ENCODE data around the gene KRTAP5-5. TPM values are rescaled to one million over a fixed set of nuclear protein-coding genes. Genes with fewer than 3 reads are reported as not detected.
A peak's percentile ranks its signal among the peaks of the same experiment; 100 is the strongest.

KRTAP5-5 gene
- total and polyA plus RNA-seq, 4 donors = not detected

- TF ChIP-seq RAD21 (IDR thresholded peaks at IDR 0.05) (peak in 1 of 2 donors; percentile 16), EGR1 (IDR thresholded peaks at IDR 0.05; ENCODE audit: low read depth in 2 of 2) (no peak)
- TF ChIP-seq, protein P1, sequence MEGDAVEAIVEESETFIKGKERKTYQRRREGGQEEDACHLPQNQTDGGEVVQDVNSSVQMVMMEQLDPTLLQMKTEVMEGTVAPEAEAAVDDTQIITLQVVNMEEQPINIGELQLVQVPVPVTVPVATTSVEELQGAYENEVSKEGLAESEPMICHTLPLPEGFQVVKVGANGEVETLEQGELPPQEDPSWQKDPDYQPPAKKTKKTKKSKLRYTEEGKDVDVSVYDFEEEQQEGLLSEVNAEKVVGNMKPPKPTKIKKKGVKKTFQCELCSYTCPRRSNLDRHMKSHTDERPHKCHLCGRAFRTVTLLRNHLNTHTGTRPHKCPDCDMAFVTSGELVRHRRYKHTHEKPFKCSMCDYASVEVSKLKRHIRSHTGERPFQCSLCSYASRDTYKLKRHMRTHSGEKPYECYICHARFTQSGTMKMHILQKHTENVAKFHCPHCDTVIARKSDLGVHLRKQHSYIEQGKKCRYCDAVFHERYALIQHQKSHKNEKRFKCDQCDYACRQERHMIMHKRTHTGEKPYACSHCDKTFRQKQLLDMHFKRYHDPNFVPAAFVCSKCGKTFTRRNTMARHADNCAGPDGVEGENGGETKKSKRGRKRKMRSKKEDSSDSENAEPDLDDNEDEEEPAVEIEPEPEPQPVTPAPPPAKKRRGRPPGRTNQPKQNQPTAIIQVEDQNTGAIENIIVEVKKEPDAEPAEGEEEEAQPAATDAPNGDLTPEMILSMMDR (IDR thresholded peaks at IDR 0.05; ENCODE audit: low read depth, low read length, missing input control) = no peak
These were observed 35.7 kb downstream of the KRTAP5-5 start (continued) for GRCh38 chr11:1665313-1665712.

DNA sequence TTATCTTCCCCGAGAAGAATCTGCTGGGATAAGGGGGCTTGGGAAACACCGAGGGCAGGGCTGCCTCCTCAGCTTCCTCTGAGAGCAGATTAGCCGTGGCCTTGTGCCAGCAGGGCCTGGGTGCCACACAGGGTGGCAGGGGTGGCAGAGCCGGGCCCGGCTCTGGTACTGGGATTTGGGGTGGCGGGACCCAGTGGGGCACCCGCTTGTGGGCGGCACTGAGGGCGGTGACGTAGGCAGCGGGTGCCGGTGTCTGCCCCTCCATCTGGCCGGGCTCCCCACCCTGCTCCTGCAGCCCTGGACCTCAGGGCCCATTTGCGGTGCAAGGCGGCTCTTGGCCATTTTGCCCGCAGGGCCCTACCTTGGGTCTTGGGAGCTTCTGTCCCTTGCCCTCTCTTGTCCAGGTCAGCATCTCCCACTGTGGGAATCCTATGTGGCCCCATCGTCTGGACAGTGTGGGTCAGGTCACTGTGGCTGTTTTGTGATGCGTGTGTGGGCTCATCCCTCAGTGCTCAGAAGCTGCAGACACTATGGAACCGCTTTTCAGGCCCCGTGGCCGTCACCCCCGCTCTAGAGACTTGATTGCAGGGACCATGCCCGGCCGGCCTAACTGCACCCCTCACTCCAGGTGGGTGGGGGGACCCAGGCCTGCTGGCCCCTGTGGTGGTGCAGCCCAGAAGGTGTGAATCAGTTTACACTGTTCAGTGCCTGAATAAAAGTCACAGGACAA, 37.7 kb downstream of the KRTAP5-5 start:
- peaks cover 6 to 31% (median 22%) of the 10 kb centered on the region in 4 donors for H3K4me1 ChIP-seq (ENCODE audit: control insufficient read depth in 4 of 4, insufficient read depth in 4 of 4, low read length in 3 of 4)
- peak overlapping the region; percentile 17 to 57 (median 22) for H3K4me3 ChIP-seq (ENCODE audit: low read depth in 1 of 3, low read length in 3 of 3)
- no peaks in the 10 kb centered on the region for H3K27me3 ChIP-seq (ENCODE audit: control insufficient read depth in 4 of 4, insufficient read depth in 4 of 4, low read length in 3 of 4)
- TF ChIP-seq, protein P2, sequence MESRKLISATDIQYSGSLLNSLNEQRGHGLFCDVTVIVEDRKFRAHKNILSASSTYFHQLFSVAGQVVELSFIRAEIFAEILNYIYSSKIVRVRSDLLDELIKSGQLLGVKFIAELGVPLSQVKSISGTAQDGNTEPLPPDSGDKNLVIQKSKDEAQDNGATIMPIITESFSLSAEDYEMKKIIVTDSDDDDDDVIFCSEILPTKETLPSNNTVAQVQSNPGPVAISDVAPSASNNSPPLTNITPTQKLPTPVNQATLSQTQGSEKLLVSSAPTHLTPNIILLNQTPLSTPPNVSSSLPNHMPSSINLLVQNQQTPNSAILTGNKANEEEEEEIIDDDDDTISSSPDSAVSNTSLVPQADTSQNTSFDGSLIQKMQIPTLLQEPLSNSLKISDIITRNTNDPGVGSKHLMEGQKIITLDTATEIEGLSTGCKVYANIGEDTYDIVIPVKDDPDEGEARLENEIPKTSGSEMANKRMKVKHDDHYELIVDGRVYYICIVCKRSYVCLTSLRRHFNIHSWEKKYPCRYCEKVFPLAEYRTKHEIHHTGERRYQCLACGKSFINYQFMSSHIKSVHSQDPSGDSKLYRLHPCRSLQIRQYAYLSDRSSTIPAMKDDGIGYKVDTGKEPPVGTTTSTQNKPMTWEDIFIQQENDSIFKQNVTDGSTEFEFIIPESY (IDR thresholded peaks at IDR 0.05) = no peak
- TF ChIP-seq NR2F2 (IDR thresholded peaks at IDR 0.05) = no peak
- no peaks in the 10 kb centered on the region for H3K36me3 ChIP-seq (ENCODE audit: control insufficient read depth in 4 of 4, insufficient read depth in 3 of 4, low read depth in 1 of 4, low read length in 3 of 4)
- peak overlapping the region; percentile 81 to 96 for H3K27ac ChIP-seq (ENCODE audit: low read depth in 1 of 2, low read length in 2 of 2)
- no peaks in the 10 kb centered on the region for H3K9me3 ChIP-seq (ENCODE audit: control insufficient read depth in 4 of 4, low read length in 3 of 4)
- 33% methylated on average over 24 of the region's 24 CpGs for WGBS
- DNase-seq (ENCODE audit: low spot score) = no peak
- H3K9ac ChIP-seq (ENCODE audit: low read depth in 1 of 2, low read length in 2 of 2) = peak overlapping the region; percentile 58 to 85

DNA sequence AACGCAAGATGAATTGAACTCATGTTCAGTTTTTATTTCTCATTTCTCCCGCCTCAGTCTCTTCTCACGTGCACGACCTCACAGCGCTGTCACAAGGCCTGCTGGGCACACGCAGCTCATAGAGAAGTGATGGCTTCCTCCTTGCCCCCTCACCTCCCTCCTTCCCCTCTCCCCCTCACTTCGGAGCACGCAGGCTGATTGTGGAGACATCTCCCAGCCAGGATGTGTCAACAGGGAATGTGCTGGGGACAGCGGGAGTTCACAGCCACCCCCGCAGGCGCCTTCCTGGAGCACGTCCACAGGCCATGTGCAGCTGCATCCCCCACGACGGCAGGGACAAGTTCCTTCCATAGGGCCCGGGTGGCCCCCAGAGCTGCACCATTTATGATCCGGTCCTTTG, 38.3 kb downstream of the KRTAP5-5 start:
- Histone ChIP-seq H3K36me3 (ENCODE audit: control insufficient read depth in 4 of 4, insufficient read depth in 3 of 4, low read depth in 1 of 4, low read length in 3 of 4) (no peaks in the 10 kb centered on the region), H3K4me1 (ENCODE audit: control insufficient read depth in 4 of 4, insufficient read depth in 4 of 4, low read length in 3 of 4) (peaks cover 6 to 37% (median 26%) of the 10 kb centered on the region in 4 donors), H3K4me3 (ENCODE audit: low read depth in 1 of 3, low read length in 3 of 3) (peak overlapping the region in 1 of 3 donors; percentile 22), H3K27me3 (ENCODE audit: control insufficient read depth in 4 of 4, insufficient read depth in 4 of 4, low read length in 3 of 4) (no peaks in the 10 kb centered on the region), H3K9ac (ENCODE audit: low read depth in 1 of 2, low read length in 2 of 2) (peak overlapping the region; percentile 58 to 85), H3K9me3 (ENCODE audit: control insufficient read depth in 4 of 4, low read length in 3 of 4) (no peaks in the 10 kb centered on the region), H3K27ac (ENCODE audit: low read depth in 1 of 2, low read length in 2 of 2) (peak overlapping the region; percentile 81 to 96)
- DNase-seq (ENCODE audit: low spot score) = no peak
- 22% methylated on average over 16 of the region's 16 CpGs for WGBS
- TF ChIP-seq REST (IDR thresholded peaks at IDR 0.05) = peak; percentile 27
- TF ChIP-seq, protein P1 (IDR thresholded peaks at IDR 0.05; ENCODE audit: low read depth, low read length, missing input control) = no peak
- peak; percentile 81 to 90 for TF ChIP-seq RXRA (IDR thresholded peaks at IDR 0.05)
- TF ChIP-seq RAD21 (IDR thresholded peaks at IDR 0.05) = no peak
- no peak for TF ChIP-seq FOXA1 (IDR thresholded peaks at IDR 0.05)
- TF ChIP-seq HNF4A (conservative IDR thresholded peaks at IDR 0.05) = no peak
- TF ChIP-seq YY1 (IDR thresholded peaks at IDR 0.05) = no peak
- TF ChIP-seq GABPA (IDR thresholded peaks at IDR 0.05 in 1 of 2, conservative IDR thresholded peaks at IDR 0.05 in 1 of 2) = no peak
- TF ChIP-seq, protein P3, sequence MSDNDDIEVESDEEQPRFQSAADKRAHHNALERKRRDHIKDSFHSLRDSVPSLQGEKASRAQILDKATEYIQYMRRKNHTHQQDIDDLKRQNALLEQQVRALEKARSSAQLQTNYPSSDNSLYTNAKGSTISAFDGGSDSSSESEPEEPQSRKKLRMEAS (IDR thresholded peaks at IDR 0.05) = peak; percentile 79
- TF ChIP-seq TAF1 (conservative IDR thresholded peaks at IDR 0.05) = no peak
- TF ChIP-seq HNF4G (IDR thresholded peaks at IDR 0.05) = no peak
- no peak for TF ChIP-seq JUND (IDR thresholded peaks at IDR 0.05)
- peak; percentile 63 to 69 for TF ChIP-seq EGR1 (IDR thresholded peaks at IDR 0.05; ENCODE audit: low read depth in 2 of 2)
- peak; percentile 37 for TF ChIP-seq FOXA2 (IDR thresholded peaks at IDR 0.05)
- TF ChIP-seq ATF3 (IDR thresholded peaks at IDR 0.05) = no peak
- peak; percentile 77 for TF ChIP-seq SP1 (IDR thresholded peaks at IDR 0.05)
